NT2/D1 (cell line): ENCODE data around the gene SEPSECS.

Experiments used
- SUZ12 ChIP-seq: IDR thresholded peaks from 2 replicates; pipeline ENCODE4 v1.6.1; 2011; ENCODE audit not compliant: insufficient read length, insufficient read depth; ENCODE audit errors: extremely low read depth
- YY1 ChIP-seq: IDR thresholded peaks from 2 replicates; pipeline ENCODE4 v1.6.1; 2011; ENCODE audit not compliant: insufficient read length, insufficient read depth

GRCh38 chr4:25107827-25108516, 52.3 kb downstream of the SEPSECS start:
- TF ChIP-seq SUZ12: no peak
- no peak for TF ChIP-seq YY1
